ENCODE results near the gene TOR1B.
"Not testable (repeated sequence)": the region's sequence is repeated elsewhere in the genome, so short reads cannot be mapped to it uniquely, and the experiment has no call there.

The TOR1B gene

DNA sequence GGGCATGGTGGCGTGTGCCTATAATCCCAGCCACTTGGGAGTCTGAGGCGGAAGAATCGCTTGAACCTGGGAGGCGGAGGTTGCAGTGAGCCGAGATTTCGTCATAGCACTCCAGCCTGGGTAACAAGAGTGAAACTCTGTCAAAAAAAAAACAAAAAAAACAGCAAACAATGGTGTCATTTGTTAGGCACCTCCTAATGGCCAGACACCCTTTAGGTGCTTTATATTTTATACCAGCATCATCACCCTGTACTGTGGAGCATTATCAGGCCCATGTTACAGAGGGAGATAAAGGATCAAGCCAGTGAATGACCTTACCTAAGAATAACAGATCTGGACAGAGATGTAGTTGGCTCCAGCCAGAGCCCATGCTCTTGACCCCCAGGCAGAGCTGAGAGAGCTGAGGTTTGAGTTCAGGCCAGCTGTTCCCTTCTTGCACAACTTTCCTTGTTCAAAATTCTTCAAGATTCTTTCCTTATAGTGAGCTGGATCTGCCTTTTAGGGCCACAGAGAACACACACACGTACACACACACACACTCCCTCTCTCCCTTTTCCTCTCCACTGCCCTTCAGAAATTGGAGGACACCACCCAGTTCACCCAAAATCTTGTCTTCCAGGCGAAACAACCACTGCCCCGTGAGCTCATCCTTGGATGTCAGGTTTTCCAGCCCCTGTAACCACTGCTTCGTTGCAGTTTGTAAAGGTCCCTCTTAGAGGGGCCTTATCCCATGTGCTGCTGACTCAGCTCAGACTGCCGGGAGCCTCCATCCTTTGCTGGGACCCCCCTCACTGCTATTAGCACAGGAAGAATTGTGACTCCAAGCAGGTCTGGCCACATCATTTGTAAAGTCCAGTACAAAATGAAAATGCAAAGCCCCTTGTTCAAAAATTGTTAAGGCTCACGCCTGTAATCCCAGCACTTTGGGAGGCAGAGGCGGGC, 39.7 kb upstream of the TOR1B start:
- no peak overlapping the region for H3K4me3 ChIP-seq (ENCODE audit: extremely low read depth, insufficient read depth, low read length, poor library complexity, severe bottlenecking)
- H3K36me3 ChIP-seq (ENCODE audit: control insufficient read depth, insufficient read depth, low read length) = no peaks in the 10 kb centered on the region
- peaks cover 21% of the 10 kb centered on the region for H3K4me1 ChIP-seq (ENCODE audit: control insufficient read depth, insufficient read depth, low read length, poor library complexity, severe bottlenecking)
- WGBS, 2 experiments (ENCODE audit: insufficient coverage in 2 of 2) = 89 to 94% methylated on average over 11 to 13 of the region's 13 CpGs
- no peaks in the 10 kb centered on the region for H3K9me3 ChIP-seq (ENCODE audit: control insufficient read depth, low read length)
- peak overlapping the region; percentile 83 for H3K27ac ChIP-seq (ENCODE audit: low read depth, low read length, severe bottlenecking)

DNA sequence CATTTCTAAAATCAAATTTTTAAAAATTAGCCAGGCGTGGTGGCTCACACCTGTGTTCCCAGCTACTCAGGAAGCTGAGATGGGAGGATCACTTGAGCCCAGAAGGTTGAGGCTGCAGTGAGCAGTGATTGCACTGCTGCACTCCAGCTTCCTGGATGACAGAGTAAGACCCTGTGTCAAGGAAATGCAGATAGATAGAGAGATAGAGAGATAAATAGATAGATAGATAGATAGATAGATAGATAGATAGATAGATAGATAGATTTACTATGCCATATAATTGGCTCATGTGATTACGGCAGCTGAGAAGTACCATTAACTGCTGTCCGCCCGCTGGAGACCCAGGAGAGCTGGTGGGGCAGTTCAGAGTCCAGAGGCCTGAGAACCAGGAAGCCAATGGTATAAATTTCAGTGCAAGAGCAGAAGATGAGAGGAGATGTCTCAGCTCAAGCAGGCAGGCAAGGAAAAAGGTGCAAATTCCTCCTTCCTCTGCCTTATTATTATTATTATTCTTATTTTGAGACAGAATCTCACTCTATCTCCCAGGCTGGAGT, 37.1 kb upstream of the TOR1B start:
- WGBS, 2 experiments (ENCODE audit: insufficient coverage in 2 of 2) = 94 to 100% methylated on average over 4 of the region's 4 CpGs
- H3K9me3 ChIP-seq (ENCODE audit: control insufficient read depth, low read length) = no peaks in the 10 kb centered on the region
- no peaks in the 10 kb centered on the region for H3K36me3 ChIP-seq (ENCODE audit: control insufficient read depth, insufficient read depth, low read length)
- no peak overlapping the region for H3K27ac ChIP-seq (ENCODE audit: low read depth, low read length, severe bottlenecking)
- peaks cover 21% of the 10 kb centered on the region for H3K4me1 ChIP-seq (ENCODE audit: control insufficient read depth, insufficient read depth, low read length, poor library complexity, severe bottlenecking)
- H3K4me3 ChIP-seq (ENCODE audit: extremely low read depth, insufficient read depth, low read length, poor library complexity, severe bottlenecking) = no peak overlapping the region

DNA sequence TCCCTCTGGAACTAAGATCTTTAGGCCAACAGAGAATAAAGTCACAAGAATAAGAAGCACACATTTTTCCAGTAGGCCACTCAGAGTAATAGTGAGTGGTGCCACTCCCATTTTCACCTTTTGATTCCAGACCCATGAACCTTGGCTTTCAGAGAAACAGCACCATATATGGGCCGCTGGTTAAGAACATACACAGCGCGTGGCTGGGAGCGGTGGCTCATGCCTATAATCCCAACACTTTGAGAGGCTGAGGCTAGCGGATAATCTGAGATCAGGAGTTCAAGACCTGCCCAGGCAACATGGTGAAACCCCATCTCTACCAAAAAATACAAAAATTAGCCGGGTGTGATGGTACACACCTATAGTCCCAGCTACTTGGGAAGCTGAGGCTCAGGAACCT, 34.5 kb upstream of the TOR1B start:
- H3K4me1 ChIP-seq (ENCODE audit: control insufficient read depth, insufficient read depth, low read length, poor library complexity, severe bottlenecking) = peaks cover 9% of the 10 kb centered on the region
- 74 to 87% methylated on average over 5 of the region's 6 CpGs for WGBS, 2 experiments (ENCODE audit: insufficient coverage in 2 of 2)
- H3K27ac ChIP-seq (ENCODE audit: low read depth, low read length, severe bottlenecking) = no peak overlapping the region
- H3K36me3 ChIP-seq (ENCODE audit: control insufficient read depth, insufficient read depth, low read length) = no peaks in the 10 kb centered on the region
- H3K4me3 ChIP-seq (ENCODE audit: extremely low read depth, insufficient read depth, low read length, poor library complexity, severe bottlenecking) = no peak overlapping the region
- H3K9me3 ChIP-seq (ENCODE audit: control insufficient read depth, low read length) = no peaks in the 10 kb centered on the region

DNA sequence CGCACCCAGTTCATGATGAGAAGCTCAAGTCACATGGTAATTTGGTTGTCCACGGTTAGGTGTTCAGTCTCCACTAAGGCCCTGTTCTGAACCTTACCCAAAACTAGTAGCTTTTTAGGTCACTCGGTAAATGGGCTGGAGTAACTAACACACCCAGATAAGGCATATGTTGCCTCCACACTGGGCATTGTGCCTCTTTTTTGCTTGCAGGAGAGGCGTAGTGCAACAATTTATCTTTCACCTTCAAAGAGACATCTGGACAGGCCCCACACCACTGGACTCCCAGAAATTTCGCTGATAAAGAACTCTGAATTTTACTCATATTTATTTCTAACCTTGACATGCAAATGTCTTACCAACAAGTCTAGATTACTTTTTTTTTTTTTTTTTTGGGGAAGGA, 33.3 kb upstream of the TOR1B start:
- H3K36me3 ChIP-seq (ENCODE audit: control insufficient read depth, insufficient read depth, low read length) = no peaks in the 10 kb centered on the region
- no peak overlapping the region for H3K4me3 ChIP-seq (ENCODE audit: extremely low read depth, insufficient read depth, low read length, poor library complexity, severe bottlenecking)
- H3K9me3 ChIP-seq (ENCODE audit: control insufficient read depth, low read length) = no peaks in the 10 kb centered on the region
- 93 to 98% methylated on average over 5 of the region's 5 CpGs for WGBS, 2 experiments (ENCODE audit: insufficient coverage in 2 of 2)
- H3K27ac ChIP-seq (ENCODE audit: low read depth, low read length, severe bottlenecking) = no peak overlapping the region
- H3K4me1 ChIP-seq (ENCODE audit: control insufficient read depth, insufficient read depth, low read length, poor library complexity, severe bottlenecking) = no peaks in the 10 kb centered on the region

DNA sequence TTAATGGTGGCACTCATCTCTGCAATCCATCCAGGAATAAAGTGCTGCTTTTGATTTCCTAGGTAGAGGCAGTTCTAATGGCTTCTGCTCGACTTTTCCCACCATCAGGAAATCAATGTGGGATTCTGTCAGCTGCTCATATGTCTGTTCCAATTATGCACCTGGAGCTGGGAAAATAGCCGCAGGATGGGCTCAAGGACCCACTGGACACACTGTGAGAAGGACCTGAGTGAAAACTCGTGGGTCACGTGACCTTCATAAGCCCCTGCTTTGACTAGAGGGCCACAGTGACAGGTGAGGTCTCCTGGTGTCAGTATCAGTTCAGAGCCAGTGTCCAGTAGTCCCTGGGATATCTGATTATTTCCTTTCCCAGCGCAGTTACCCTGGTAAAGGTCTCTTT, 32.2 kb upstream of the TOR1B start:
- no peaks in the 10 kb centered on the region for H3K9me3 ChIP-seq (ENCODE audit: control insufficient read depth, low read length)
- WGBS, 2 experiments (ENCODE audit: insufficient coverage in 2 of 2) = 86 to 87% methylated on average over 5 of the region's 5 CpGs
- no peak overlapping the region for H3K4me3 ChIP-seq (ENCODE audit: extremely low read depth, insufficient read depth, low read length, poor library complexity, severe bottlenecking)
- H3K27ac ChIP-seq (ENCODE audit: low read depth, low read length, severe bottlenecking) = no peak overlapping the region
- H3K36me3 ChIP-seq (ENCODE audit: control insufficient read depth, insufficient read depth, low read length) = no peaks in the 10 kb centered on the region
- no peaks in the 10 kb centered on the region for H3K4me1 ChIP-seq (ENCODE audit: control insufficient read depth, insufficient read depth, low read length, poor library complexity, severe bottlenecking)

DNA sequence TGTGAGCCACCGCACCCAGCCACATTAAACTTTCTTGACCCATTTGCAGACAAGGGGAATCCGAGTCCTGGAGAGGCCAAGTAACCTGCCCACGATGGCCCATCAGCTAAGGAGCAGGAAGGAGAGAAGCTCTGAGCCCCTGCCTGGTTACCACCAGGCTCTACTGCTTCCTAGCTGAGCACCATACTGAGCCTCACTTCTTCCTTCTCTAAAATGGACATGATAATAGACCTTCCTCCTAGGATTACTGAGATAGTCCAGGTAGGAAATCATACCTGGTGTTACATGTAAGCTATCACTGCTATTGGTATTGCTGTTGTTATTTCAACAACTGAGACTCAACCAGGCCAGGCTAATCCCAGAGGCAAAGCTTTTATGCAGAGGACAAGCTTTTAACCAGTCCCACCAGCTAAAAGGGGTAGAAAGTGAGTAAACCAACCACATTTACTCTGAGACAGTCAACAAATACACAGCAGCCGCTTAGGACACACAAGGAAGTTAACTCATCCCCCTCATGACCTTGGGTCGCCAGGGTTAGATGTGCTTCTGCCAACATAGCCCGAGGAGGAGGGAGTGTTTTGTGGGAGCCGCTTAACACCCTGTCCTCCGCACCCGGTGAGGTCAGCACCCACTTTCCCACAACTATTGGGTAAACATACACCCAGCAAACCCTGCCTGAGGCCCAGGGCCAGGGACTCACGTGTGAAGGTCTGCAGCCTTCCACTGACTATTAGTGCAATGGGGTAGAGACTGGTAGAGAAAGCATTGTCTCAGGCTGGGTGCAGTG, 29.5 kb upstream of the TOR1B start:
- Histone ChIP-seq H3K4me1 (ENCODE audit: control insufficient read depth, insufficient read depth, low read length, poor library complexity, severe bottlenecking) (peaks cover 18% of the 10 kb centered on the region), H3K36me3 (ENCODE audit: control insufficient read depth, insufficient read depth, low read length) (no peaks in the 10 kb centered on the region), H3K9me3 (ENCODE audit: control insufficient read depth, low read length) (no peaks in the 10 kb centered on the region), H3K4me3 (ENCODE audit: extremely low read depth, insufficient read depth, low read length, poor library complexity, severe bottlenecking) (no peak overlapping the region), H3K27ac (ENCODE audit: low read depth, low read length, severe bottlenecking) (no peak overlapping the region)
- 80 to 96% methylated on average over 3 of the region's 10 CpGs for WGBS, 2 experiments (ENCODE audit: insufficient coverage in 2 of 2)

DNA sequence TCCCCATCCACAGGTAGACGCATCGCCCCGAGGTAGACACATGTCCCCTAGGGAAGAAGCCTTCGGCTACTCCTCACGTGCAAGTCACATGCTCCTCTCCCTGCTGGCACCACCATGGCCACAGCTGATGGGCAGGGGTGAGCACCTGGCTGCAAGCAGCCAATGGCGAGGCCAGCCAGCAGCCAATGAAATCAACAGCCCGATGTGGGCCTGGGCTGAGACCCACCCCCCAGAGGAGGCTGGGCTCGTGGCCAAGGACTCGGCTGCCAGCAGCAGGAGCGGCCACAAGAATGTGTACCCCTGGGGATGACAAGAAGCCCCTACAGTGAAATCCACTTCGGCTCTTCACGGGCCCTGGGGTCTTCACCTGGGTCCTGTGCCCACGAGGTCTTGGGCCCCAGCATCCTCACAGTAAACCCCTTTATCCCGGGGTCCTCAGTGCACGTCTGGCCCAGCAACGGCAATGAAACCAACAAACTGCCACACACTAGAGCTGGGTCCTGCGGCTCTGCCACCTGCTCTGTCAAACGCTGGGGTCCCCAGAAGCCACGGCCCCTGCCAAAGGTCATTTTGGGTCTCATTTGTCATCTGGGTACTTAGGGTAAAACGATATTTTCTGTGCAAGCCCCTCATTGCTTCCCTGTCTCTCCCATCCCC, 28.1 kb upstream of the TOR1B start:
- Histone ChIP-seq H3K4me3 (ENCODE audit: extremely low read depth, insufficient read depth, low read length, poor library complexity, severe bottlenecking) (no peak overlapping the region), H3K4me1 (ENCODE audit: control insufficient read depth, insufficient read depth, low read length, poor library complexity, severe bottlenecking) (peaks cover 18% of the 10 kb centered on the region), H3K9me3 (ENCODE audit: control insufficient read depth, low read length) (no peaks in the 10 kb centered on the region), H3K27ac (ENCODE audit: low read depth, low read length, severe bottlenecking) (no peak overlapping the region), H3K36me3 (ENCODE audit: control insufficient read depth, insufficient read depth, low read length) (no peaks in the 10 kb centered on the region)
- 86 to 89% methylated on average over 17 to 20 of the region's 20 CpGs for WGBS, 2 experiments (ENCODE audit: insufficient coverage in 2 of 2)

DNA sequence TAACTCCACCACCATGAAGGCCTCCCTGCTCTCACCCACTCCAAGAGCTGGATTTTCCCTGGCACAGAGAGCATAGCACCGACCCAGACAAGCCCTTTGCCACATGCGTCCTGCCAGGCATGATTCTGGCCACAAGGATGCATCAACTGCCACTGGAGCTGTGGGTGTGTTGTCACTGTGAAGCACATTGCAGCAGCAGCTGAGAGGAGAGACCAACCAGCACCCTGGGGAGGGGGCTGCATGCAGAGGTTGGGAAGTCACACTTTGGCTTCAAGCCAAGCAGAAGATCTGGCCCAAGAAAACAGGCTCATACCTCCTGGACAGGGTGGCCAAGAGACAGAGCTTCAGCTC, 27.6 kb upstream of the TOR1B start:
- H3K4me1 ChIP-seq (ENCODE audit: control insufficient read depth, insufficient read depth, low read length, poor library complexity, severe bottlenecking) = peaks cover 18% of the 10 kb centered on the region
- no peaks in the 10 kb centered on the region for H3K36me3 ChIP-seq (ENCODE audit: control insufficient read depth, insufficient read depth, low read length)
- no peak overlapping the region for H3K27ac ChIP-seq (ENCODE audit: low read depth, low read length, severe bottlenecking)
- 83 to 100% methylated on average over 1 to 2 of the region's 2 CpGs for WGBS, 2 experiments (ENCODE audit: insufficient coverage in 2 of 2)
- H3K9me3 ChIP-seq (ENCODE audit: control insufficient read depth, low read length) = no peaks in the 10 kb centered on the region
- no peak overlapping the region for H3K4me3 ChIP-seq (ENCODE audit: extremely low read depth, insufficient read depth, low read length, poor library complexity, severe bottlenecking)

DNA sequence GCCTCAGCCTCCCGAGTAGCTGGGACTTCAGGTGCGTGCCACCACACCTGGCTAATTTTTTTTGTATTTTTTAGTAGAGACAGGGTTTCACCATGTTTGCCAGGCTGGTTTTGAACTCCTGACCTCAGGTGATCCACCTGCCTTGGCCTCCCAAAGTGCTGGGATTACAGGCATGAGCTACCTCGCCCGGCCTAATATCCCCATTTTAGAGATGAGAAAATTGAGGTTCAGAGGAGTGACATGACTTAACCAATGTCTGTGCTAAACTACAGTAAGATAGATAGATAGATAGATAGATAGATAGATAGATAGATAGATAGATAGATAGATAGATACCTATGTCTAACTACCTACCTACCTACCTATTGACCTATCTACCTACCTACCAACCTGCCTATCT, 26.9 kb upstream of the TOR1B start:
- H3K4me1 ChIP-seq (ENCODE audit: control insufficient read depth, insufficient read depth, low read length, poor library complexity, severe bottlenecking) = peaks cover 18% of the 10 kb centered on the region
- 100% methylated on average over 1 to 3 of the region's 4 CpGs for WGBS, 2 experiments (ENCODE audit: insufficient coverage in 2 of 2)
- not testable (repeated sequence) for H3K27ac ChIP-seq (ENCODE audit: low read depth, low read length, severe bottlenecking); H3K9me3 ChIP-seq (ENCODE audit: control insufficient read depth, low read length); H3K4me3 ChIP-seq (ENCODE audit: extremely low read depth, insufficient read depth, low read length, poor library complexity, severe bottlenecking); H3K36me3 ChIP-seq (ENCODE audit: control insufficient read depth, insufficient read depth, low read length)

DNA sequence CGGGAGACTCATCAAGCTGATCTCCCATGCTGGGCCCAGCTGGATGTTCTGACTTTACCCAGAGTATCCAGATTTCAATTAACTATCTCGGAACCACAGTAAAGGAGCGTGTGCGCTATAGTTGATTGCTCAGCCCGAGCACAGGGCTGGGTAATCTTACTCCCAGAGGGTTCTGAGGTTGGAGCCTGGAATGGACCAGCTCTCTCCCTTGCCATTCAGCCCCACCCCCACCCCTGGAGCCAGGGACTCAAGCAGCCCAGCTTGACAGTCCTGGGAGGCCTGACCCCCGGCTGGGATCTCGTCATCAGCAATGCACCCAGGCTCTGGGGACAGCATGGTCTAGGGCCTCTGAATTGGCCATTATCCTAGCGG, 26.4 kb upstream of the TOR1B start:
- H3K4me3 ChIP-seq (ENCODE audit: extremely low read depth, insufficient read depth, low read length, poor library complexity, severe bottlenecking) = peak overlapping the region; percentile 6
- H3K4me1 ChIP-seq (ENCODE audit: control insufficient read depth, insufficient read depth, low read length, poor library complexity, severe bottlenecking) = peaks cover 18% of the 10 kb centered on the region
- H3K9me3 ChIP-seq (ENCODE audit: control insufficient read depth, low read length) = no peaks in the 10 kb centered on the region
- no peaks in the 10 kb centered on the region for H3K36me3 ChIP-seq (ENCODE audit: control insufficient read depth, insufficient read depth, low read length)
- peak overlapping the region; percentile 92 for H3K27ac ChIP-seq (ENCODE audit: low read depth, low read length, severe bottlenecking)
- 90 to 91% methylated on average over 7 to 8 of the region's 8 CpGs for WGBS, 2 experiments (ENCODE audit: insufficient coverage in 2 of 2)
